ENCODE measurements around the gene BCL2L2.

BCL2L2 gene

GRCh38 chr14:23299986-23300686 is 6.5 kb upstream of the BCL2L2 start:
- Histone ChIP-seq H3K79me2 (no peaks in the 10 kb centered on the region), H3K9ac (peak overlapping the region; percentile 55), H3K36me3 (ENCODE audit: control insufficient read depth, insufficient read depth, low read length) (no peaks in the 10 kb centered on the region), H3K4me1 (peaks cover 10% of the 10 kb centered on the region), H2AFZ (peak overlapping the region; percentile 81), H3K27ac (peak overlapping the region; percentile 96), H3K4me3 (ENCODE audit: low read depth, low read length) (peak overlapping the region; percentile 70), H3K9me3 (ENCODE audit: control insufficient read depth, low read length) (no peaks in the 10 kb centered on the region), H3K27me3 (ENCODE audit: control insufficient read depth, insufficient read depth, low read length) (no peaks in the 10 kb centered on the region), H3K4me2 (ENCODE audit: low read length) (peak overlapping the region; percentile 92)
- TF ChIP-seq CTCF (IDR thresholded peaks at IDR 0.05), result no peak

- peak overlapping the region; percentile 55 for H3K9ac ChIP-seq
- H3K27me3 ChIP-seq (ENCODE audit: control insufficient read depth, insufficient read depth, low read length), result no peaks in the 10 kb centered on the region
- peak overlapping the region; percentile 92 for H3K4me2 ChIP-seq (ENCODE audit: low read length)
- H3K79me2 ChIP-seq, result no peaks in the 10 kb centered on the region
- H3K36me3 ChIP-seq (ENCODE audit: control insufficient read depth, insufficient read depth, low read length), result no peaks in the 10 kb centered on the region
- H2AFZ ChIP-seq, result peak overlapping the region; percentile 81
- H3K27ac ChIP-seq, result peak overlapping the region; percentile 96
- no peak for TF ChIP-seq CTCF (IDR thresholded peaks at IDR 0.05)
- no peaks in the 10 kb centered on the region for H3K9me3 ChIP-seq (ENCODE audit: control insufficient read depth, low read length)
- peak overlapping the region; percentile 70 for H3K4me3 ChIP-seq (ENCODE audit: low read depth, low read length)
- H3K4me1 ChIP-seq, result peaks cover 8% of the 10 kb centered on the region
These were observed 5.9 kb upstream of the BCL2L2 start for GRCh38 chr14:23300687-23301223.

- peak; percentile 74 for TF ChIP-seq CTCF (IDR thresholded peaks at IDR 0.05)
These were observed 5.2 kb upstream of the BCL2L2 start for GRCh38 chr14:23301288-23301968.

GRCh38 chr14:23301969-23302289 is 4.7 kb upstream of the BCL2L2 start:
- H3K36me3 ChIP-seq (ENCODE audit: control insufficient read depth, insufficient read depth, low read length), result no peaks in the 10 kb centered on the region
- no peaks in the 10 kb centered on the region for H3K9me3 ChIP-seq (ENCODE audit: control insufficient read depth, low read length)
- H3K4me3 ChIP-seq (ENCODE audit: low read depth, low read length), result peak overlapping the region; percentile 79
- peaks cover 3% of the 10 kb centered on the region for H3K79me2 ChIP-seq
- peak overlapping the region; percentile 99 for H3K4me2 ChIP-seq (ENCODE audit: low read length)
- H3K27me3 ChIP-seq (ENCODE audit: control insufficient read depth, insufficient read depth, low read length), result no peaks in the 10 kb centered on the region
- H2AFZ ChIP-seq, result peak overlapping the region; percentile 99
- peak overlapping the region; percentile 78 for H3K9ac ChIP-seq
- peak overlapping the region; percentile 94 for H3K27ac ChIP-seq
- peak; percentile 3 for TF ChIP-seq CTCF (IDR thresholded peaks at IDR 0.05)
- peaks cover 11% of the 10 kb centered on the region for H3K4me1 ChIP-seq

More at GRCh38 chr14:23301288-23301968, 5.2 kb upstream of the BCL2L2 start:
- H3K27ac ChIP-seq, result peak overlapping the region; percentile 96
- no peaks in the 10 kb centered on the region for H3K36me3 ChIP-seq (ENCODE audit: control insufficient read depth, insufficient read depth, low read length)
- H2AFZ ChIP-seq, result peak overlapping the region; percentile 99
- peak overlapping the region; percentile 79 for H3K4me3 ChIP-seq (ENCODE audit: low read depth, low read length)
- H3K9me3 ChIP-seq (ENCODE audit: control insufficient read depth, low read length), result no peaks in the 10 kb centered on the region
- H3K4me1 ChIP-seq, result peaks cover 11% of the 10 kb centered on the region
- no peaks in the 10 kb centered on the region for H3K79me2 ChIP-seq
- H3K27me3 ChIP-seq (ENCODE audit: control insufficient read depth, insufficient read depth, low read length), result no peaks in the 10 kb centered on the region
- H3K4me2 ChIP-seq (ENCODE audit: low read length), result peak overlapping the region; percentile 99
- peak overlapping the region; percentile 78 for H3K9ac ChIP-seq

Data from parathyroid adenoma (tissue), 2 donors.